OCI-LY1 (cell line): ENCODE data around the gene LLCFC1.

Experiments
- H2AFZ ChIP-seq: fragments of 200-600 bp; sonication (generic), shearing (Covaris generic); 2 replicates; pipeline ENCODE4 v1.6.0; 2014; ENCODE audit warnings: antibody characterized with exemption, mild to moderate bottlenecking, low read length
- H3F3A ChIP-seq: fragments of 200-600 bp; sonication (generic), shearing (Covaris generic); 2 replicates; pipeline ENCODE4 v1.6.0; 2014; ENCODE audit warnings: mild to moderate bottlenecking, antibody characterized with exemption, low read length, moderate library complexity; ENCODE audit not compliant: insufficient read depth
- H3K27ac ChIP-seq: fragments of 200-600 bp; sonication (generic); 2 replicates; pipeline ENCODE4 v1.5.1; 2014; ENCODE audit warnings: low read length, mixed run types, mild to moderate bottlenecking, low read depth; ENCODE audit not compliant: poor library complexity, severe bottlenecking
- H3K27me3 ChIP-seq: fragments of 200-600 bp; sonication (generic); 2 replicates; pipeline ENCODE4 v1.6.0; 2014; ENCODE audit warnings: antibody characterized with exemption, mild to moderate bottlenecking, low read length, moderate library complexity; ENCODE audit not compliant: insufficient read depth
- H3K36me3 ChIP-seq: fragments of 200-600 bp; sonication (generic); 2 replicates; pipeline ENCODE4 v1.6.1; 2014; ENCODE audit warnings: mild to moderate bottlenecking, antibody characterized with exemption, low read length, moderate library complexity, mixed read lengths; ENCODE audit not compliant: insufficient read depth
- H3K4me1 ChIP-seq: fragments of 200-600 bp; sonication (generic); 2 replicates; pipeline ENCODE4 v1.5.1; 2014; ENCODE audit warnings: mild to moderate bottlenecking, low read length, moderate library complexity; ENCODE audit not compliant: insufficient read depth, severe bottlenecking
- H3K4me2 ChIP-seq: fragments of 200-600 bp; sonication (generic), shearing (Covaris generic); 2 replicates; pipeline ENCODE4 v1.6.1; 2014; ENCODE audit warnings: low read length
- H3K4me3 ChIP-seq: fragments of 200-600 bp; sonication (generic); 2 replicates; pipeline ENCODE4 v1.5.1; 2014; ENCODE audit warnings: low read length, low read depth, mild to moderate bottlenecking, mixed read lengths; ENCODE audit not compliant: poor library complexity, severe bottlenecking
- H3K79me2 ChIP-seq: fragments of 200-600 bp; shearing (Covaris generic); 2 replicates; pipeline ENCODE4 v1.6.1; 2016; ENCODE audit warnings: mixed run types, low read length, mixed read lengths; ENCODE audit not compliant: insufficient read depth
- H3K9ac ChIP-seq: fragments of 200-600 bp; sonication (generic), shearing (Covaris generic); 2 replicates; pipeline ENCODE4 v1.6.1; 2014; ENCODE audit warnings: mild to moderate bottlenecking, low read length, mixed read lengths
- H3K9me2 ChIP-seq: fragments of 200-600 bp; sonication (generic), shearing (Covaris generic); 2 replicates; pipeline ENCODE4 v1.6.1; 2014; ENCODE audit warnings: low read depth, mild to moderate bottlenecking, low read length, mixed read lengths
- H3K9me3 ChIP-seq: fragments of 200-600 bp; shearing (Covaris generic); 2 replicates; pipeline ENCODE4 v1.6.1; 2014; ENCODE audit warnings: low read length, mixed read lengths
- H4K20me1 ChIP-seq: fragments of 200-600 bp; sonication (generic), shearing (Covaris generic); 2 replicates; pipeline ENCODE4 v1.6.0; 2016; ENCODE audit warnings: mild to moderate bottlenecking, low read length; ENCODE audit not compliant: insufficient read depth
- CTCF ChIP-seq: fragments of 200-600 bp; sonication (generic), shearing (Covaris generic); IDR thresholded peaks from 2 replicates; pipeline ENCODE4 v1.5.1; 2017; ENCODE audit warnings: mild to moderate bottlenecking, antibody characterized with exemption, low read length, moderate library complexity, mixed read lengths
- EZH2 ChIP-seq: fragments of 200-600 bp; sonication (generic), shearing (Covaris generic); IDR thresholded peaks from 2 replicates; pipeline ENCODE4 v1.8.0; 2017; ENCODE audit warnings: borderline replicate concordance, mixed run types, mild to moderate bottlenecking, antibody characterized with exemption, low read length, moderate library complexity, mixed read lengths

The LLCFC1 gene

GRCh38 chr7:142943706-142944268, 4.5 kb downstream of the LLCFC1 start:
- H4K20me1 ChIP-seq: no peaks in the 10 kb centered on the region
- no peaks in the 10 kb centered on the region for H3K9me3 ChIP-seq
- H3K36me3 ChIP-seq: no peaks in the 10 kb centered on the region
- TF ChIP-seq CTCF: no peak
- TF ChIP-seq EZH2: no peak
- H3K27me3 ChIP-seq: 0 out of 2 replicates have a peak, but pooled peaks cover 8% of the 10 kb centered on the region
- H2AFZ ChIP-seq: no peak overlapping the region
- no peak overlapping the region for H3K4me3 ChIP-seq
- no peaks in the 10 kb centered on the region for H3K79me2 ChIP-seq
- no peaks in the 10 kb centered on the region for H3K9me2 ChIP-seq
- H3K9ac ChIP-seq: no peak overlapping the region
- no peak overlapping the region for H3K4me2 ChIP-seq
- H3K4me1 ChIP-seq: no peaks in the 10 kb centered on the region
- no peaks in the 10 kb centered on the region for H3F3A ChIP-seq
- H3K27ac ChIP-seq: no peak overlapping the region

GRCh38 chr7:142945001-142945400, 5.7 kb downstream of the LLCFC1 start:
- TF ChIP-seq CTCF: no peak
- no peak for TF ChIP-seq EZH2
- H3K27me3 ChIP-seq: 0 out of 2 replicates have a peak, but pooled peaks cover 8% of the 10 kb centered on the region
- H3K4me1 ChIP-seq: no peaks in the 10 kb centered on the region
- H3K9me2 ChIP-seq: no peaks in the 10 kb centered on the region
- no peaks in the 10 kb centered on the region for H4K20me1 ChIP-seq
- no peaks in the 10 kb centered on the region for H3K9me3 ChIP-seq
- no peak overlapping the region for H2AFZ ChIP-seq
- H3K79me2 ChIP-seq: no peaks in the 10 kb centered on the region
- no peak overlapping the region for H3K4me2 ChIP-seq
- no peak overlapping the region for H3K4me3 ChIP-seq
- H3K9ac ChIP-seq: no peak overlapping the region
- no peaks in the 10 kb centered on the region for H3F3A ChIP-seq
- no peak overlapping the region for H3K27ac ChIP-seq
- no peaks in the 10 kb centered on the region for H3K36me3 ChIP-seq

- H3K4me2 ChIP-seq: no peak overlapping the region
- no peaks in the 10 kb centered on the region for H4K20me1 ChIP-seq
- no peaks in the 10 kb centered on the region for H3K36me3 ChIP-seq
- no peaks in the 10 kb centered on the region for H3K9me3 ChIP-seq
- peaks cover 8% of the 10 kb centered on the region; the same call in 1 of the 2 replicates for H3K27me3 ChIP-seq
- H3K79me2 ChIP-seq: no peaks in the 10 kb centered on the region
- no peak overlapping the region for H3K4me3 ChIP-seq
- H3F3A ChIP-seq: no peaks in the 10 kb centered on the region
- TF ChIP-seq EZH2 (no peak), CTCF (no peak)
- no peaks in the 10 kb centered on the region for H3K4me1 ChIP-seq
- H3K9ac ChIP-seq: no peak overlapping the region
- no peaks in the 10 kb centered on the region for H3K9me2 ChIP-seq
- H3K27ac ChIP-seq: no peak overlapping the region
- no peak overlapping the region for H2AFZ ChIP-seq
Observed at GRCh38 chr7:142948603-142949002, 9.3 kb downstream of the LLCFC1 start.
